Inflammatory macrophage treated with lipopolysaccharide for 4 hours (primary cell): ENCODE data around the gene ST6GALNAC2.
"Not testable (repeated sequence)": the region's sequence is repeated elsewhere in the genome, so short reads cannot be mapped to it uniquely, and the experiment has no call there.

Experiments
- DNase-seq: peaks from one replicate; pipeline ENCODE4 v3.0.0-alpha.2; 2020

The ST6GALNAC2 gene

DNA sequence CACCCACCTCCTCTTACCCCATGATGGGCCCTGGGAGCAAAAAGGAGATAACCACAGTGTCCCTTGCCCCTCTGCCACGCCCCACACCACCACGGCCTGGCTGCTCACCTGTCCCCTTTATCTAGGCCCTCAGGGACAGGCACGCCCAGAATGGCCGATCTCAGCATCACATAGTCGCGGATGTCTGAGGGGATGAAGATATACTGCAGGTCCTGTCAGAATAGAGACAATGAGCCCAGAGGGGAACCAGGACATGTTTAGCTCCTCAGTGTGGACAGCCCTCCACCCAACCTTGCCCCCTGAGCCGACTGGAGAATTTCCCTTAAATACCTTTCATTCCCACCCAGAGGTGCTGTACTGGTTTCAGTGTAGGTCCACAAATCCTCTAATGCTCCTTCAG, 15.2 kb downstream of the ST6GALNAC2 start:
- DNase-seq, result no peak

DNA sequence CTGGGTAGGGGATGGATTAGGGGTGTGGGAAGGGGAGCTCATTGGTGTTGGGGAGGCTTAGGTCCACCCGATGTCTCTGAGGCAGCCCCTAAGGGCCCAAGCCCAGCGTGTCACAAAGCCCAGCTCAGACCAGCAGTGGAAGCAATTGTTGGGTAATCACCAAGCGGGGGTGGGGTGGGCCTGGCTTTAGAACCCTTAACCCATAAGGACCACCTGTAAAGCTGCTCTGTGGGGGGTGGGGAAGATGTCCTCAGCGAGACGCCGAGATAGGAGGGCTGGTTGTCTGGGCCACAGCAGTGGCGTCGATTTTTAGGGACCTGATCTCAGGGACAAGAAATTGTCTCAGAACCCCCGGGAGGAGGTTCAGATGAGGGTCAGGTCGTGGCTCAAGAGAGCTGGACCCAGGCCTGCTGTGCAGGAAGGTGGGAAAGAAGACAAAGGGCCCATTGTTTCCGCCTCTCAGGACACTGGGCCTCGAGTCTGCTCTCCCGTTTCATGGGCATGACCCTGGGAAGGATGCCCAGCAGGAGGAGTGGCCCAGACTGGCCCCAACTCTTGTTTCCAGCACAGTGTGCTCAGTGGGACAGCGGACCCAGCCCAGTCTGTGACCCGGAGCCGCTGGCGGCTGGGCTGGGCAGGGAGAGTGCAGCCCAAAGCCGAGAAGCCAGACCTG, 15.9 kb downstream of the ST6GALNAC2 start:
- no peak for DNase-seq

DNA sequence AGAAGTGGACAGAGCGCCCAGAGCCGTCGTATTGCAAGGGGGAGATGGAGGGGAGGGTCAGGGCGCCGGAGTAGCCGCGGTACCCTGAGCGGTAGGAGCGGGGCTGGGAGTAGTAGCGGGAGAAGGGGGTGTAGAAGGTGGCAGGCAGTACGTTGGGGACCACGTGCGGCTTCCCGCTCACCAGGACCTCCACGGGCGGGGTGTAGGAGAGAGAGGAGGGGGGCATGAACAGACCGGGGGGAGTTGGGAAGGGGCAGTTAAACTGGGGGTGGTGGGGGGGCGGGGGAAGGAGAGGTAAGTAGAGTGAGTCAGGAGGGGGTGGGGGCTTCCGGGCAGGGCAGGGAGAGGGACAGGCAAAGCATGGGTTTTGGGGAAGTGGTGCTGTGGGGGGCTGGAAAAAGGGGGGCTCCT, 16.8 kb downstream of the ST6GALNAC2 start:
- no peak for DNase-seq

DNA sequence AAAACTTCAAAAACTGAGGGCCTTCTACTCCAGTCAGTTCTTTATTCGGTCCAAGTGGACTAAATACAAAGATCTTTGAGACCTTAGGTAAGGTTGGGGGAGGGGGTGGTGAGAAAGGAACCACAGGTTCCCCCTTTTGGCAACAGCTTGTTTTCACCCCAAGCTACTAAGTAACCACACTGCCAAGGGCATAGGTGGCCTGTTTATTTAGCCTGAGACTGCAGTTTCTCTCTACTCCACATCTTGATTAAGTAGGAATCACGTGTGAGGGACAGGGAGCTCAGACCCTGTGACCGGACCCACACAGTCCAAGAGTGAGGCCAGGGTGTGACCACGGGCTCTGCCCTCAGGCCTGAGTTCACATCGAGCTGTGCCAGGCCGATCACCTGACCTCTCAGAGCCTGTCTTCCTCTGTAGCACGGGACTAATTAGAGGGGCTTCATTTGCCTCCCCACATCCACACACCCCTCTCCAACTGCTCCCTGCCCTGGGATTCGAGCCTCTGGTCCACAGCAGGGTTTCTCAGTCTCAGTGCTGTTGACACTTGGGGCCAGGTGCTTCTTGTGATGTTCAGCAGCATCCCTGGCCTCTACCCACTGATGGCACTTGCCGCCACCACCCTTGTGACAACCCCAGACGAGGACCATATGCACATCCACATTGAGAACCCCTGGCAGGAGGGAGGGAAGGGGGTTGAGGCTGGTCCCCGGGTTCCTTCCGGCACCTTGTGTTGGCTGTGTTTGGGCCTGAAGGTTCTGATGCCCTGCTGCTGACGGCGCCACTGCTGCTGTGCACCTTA, 17.8 kb downstream of the ST6GALNAC2 start:
- DNase-seq, result peak; percentile 23

DNA sequence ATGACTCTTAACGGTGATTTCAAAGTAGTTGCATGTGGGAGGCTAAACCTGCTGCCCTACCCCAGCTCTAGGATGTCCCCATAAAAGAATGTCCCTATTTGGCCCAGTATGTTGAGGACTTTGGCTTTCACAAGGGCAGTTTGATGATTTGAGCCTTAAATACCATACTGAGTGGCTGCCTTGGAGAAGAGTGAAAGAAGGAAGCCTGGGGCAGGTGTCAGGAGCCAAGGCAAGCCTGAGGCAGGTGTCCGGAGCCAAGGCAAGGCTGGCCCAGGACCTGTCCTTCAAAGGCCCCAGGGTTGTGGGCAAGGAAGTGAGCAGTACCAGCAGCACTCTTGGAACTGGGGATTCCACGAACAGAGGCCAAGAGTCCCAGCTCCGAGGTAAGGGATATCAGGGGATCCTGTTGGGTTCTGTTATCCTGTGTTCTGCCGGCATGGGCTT, 18.6 kb downstream of the ST6GALNAC2 start:
- no peak for DNase-seq

DNA sequence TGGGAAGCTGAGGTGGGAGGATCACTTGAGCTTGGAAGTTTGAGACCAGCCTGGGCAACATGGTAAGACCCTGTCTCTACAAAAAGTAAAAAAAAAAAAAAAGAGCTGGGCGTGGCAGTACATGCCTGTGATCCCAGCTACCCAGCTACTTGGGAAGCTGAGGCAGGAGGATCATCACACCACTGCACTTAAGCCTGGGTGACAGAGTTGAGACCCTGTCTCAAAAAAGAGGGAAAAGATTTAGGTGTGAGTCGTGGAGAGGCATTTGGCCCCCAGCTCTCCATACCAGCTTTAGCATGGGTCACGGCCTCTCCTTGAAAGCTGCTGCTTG, 19.1 kb downstream of the ST6GALNAC2 start:
- no peak for DNase-seq

DNA sequence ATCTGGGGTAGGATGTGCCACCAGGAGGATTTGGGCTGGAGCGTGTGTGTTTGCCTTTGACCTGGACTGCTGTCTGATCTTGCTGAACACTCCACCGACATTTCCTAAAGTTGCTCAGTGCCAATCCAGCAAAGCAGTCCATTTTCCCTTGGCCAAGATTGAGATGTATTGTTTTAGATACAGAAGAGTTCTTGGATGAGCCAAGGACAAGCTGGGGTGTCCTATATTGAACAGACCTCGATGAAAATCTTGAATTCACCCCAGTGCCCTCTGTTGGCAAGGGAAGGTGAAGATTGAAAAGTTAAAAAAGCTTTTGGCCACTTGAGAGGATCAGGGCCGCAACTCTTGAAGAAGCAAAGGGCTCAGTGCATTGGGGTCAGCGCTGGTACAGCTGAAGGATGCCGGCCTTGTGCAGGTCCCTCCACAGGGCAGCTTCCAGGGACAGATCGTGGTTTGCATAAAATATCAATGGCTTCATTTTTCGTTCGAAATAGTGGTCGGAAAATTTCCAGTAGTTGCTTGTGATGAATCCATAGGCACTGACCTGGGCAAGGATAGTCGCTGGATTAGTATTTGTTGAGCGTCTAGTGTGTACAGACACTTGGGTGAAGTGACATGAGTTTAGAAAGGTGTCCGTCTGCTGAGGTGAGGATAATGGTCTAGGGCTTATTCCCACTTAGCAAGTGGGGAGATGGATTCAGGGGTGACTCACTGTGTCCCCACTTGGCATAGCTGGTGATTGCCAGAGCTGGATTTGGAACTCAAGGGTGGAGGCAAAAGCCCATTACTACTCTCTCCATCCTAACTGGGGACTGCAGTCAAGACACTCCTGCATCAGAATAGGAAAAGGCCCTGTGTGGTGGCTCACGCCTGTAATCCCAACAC, 19.7 kb downstream of the ST6GALNAC2 start:
- DNase-seq, result no peak

DNA sequence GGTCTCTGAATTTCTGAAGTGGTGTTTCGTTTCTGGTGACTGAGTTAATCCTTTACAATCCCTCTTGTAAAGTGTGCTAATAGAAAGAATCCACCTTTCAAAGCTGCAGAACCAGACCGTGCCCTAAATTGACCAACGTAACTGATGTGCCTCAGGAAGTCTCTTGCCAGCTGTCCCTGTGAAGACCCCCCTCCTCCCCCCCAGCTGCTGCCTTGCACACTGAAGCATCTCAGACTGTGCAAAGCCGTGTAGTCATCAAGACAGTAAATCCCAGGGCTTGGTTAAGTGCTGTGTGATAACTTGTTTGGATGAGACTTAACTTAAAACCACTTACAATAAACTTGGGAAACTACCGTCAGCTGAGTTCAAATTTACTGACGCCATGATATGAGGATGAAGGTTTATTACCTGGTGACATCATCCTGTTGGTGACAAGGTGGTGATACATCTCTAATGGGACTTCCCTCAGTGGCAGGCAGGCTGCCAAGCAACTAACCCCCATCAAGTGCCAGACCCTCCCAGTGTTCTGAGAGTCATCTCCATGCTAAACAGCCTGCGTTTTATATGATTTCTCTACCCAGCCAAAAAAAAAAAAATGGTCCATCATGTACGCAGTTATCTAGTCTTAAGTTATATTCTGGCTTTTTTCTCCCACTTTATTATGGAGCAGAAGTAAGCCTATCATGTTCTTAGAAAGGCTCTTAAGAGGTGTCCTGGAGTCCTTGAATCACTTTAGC, 20.5 kb downstream of the ST6GALNAC2 start:
- peak; percentile 46 for DNase-seq

DNA sequence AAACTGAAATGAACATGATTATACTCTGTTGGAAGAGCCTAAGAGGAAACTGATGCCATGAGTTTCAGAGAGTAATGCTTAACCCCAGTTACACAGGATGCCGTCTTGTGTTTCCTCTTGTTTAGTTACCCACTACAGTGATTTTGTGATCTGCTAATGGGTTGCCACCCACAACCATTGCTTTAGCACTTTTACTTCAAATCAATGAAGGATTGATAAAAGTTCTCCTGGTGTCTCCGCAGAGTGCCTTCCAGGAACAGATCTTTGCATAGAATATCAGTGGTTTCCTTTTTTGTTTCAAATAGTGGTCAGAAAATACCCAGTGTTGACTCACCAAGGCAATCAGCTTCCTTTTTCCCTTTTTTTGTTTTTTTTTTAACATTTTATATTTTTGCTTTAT, 22.3 kb downstream of the ST6GALNAC2 start:
- DNase-seq, result peak; percentile 15

DNA sequence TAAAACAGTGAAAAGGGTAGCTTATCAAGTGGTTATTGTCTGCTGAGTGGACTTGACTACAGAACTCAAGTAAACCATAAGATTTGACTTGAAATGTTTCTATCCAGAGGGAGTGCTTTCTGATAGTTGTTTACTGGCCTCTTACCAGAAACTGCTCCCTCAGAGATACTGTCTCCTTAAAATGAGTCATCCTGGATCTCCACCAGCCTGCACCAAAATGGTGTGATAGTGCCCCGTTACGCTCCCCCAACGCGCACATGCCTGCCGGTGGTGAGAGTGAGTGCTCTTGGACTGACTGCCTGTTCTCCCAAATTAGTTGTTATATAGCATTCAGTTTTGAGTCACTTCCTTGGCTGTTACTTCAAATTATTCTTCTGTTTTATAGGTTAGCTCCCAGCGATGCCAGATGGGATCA, 22.9 kb downstream of the ST6GALNAC2 start:
- no peak for DNase-seq

DNA sequence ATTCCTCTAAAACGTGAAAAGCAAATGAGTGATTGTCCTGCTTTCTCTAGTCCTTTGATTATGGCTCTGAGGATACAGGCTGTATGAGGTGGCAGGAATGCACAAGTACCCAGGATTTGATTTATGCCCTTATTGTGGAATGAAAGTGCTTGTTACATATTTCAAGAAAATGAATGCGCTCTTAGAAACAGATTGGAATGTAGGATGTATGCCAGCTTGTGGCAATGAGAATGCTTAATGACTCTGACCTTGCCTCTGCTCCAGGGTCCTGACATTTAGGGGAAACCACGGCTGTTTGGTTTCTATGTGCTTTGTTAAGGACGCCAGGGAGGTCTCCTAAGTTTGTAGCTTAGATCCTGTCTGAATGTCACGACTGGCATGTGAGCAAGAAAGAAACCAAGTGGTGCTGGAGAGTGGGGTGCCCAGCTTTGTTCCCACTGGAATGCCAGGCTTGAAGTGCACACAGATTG, 23.8 kb downstream of the ST6GALNAC2 start:
- no peak for DNase-seq

DNA sequence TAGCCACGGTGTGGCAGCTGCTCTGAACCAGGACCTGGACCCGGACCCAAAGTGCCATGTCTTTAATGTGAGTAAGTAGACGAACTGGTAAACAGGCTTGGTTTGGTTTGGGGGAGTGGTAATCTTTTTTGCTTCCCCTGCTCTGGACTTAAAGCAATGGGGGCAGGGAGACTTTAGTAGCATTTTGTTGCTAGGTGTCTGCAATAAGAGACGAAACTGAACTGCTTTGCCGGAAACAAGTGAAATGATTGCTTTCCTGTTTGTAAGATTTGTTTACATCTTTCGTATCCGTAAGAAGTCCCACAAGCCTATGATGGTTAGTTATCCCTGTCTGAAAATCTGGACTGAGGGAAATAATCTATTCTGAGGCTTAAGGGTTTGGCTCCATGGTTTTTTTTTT, 24.3 kb downstream of the ST6GALNAC2 start:
- no peak for DNase-seq

DNA sequence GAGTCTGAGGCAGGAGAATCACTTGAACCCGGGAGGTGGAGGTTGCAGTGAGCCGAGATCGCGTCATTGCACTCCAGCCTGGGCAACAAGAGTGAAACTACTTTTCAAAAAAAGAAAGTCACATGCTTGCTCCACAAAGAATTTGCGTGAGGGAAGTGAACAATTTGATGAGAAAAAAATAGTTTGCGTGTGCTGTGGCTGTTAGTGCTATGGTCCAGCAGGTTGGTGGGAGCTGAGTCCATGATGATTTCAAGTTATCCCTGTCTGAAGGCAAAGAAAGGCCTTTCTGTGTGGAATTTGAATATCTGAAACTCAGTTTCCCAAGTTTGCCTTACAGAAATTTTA, 24.8 kb downstream of the ST6GALNAC2 start:
- peak; percentile 40 for DNase-seq

DNA sequence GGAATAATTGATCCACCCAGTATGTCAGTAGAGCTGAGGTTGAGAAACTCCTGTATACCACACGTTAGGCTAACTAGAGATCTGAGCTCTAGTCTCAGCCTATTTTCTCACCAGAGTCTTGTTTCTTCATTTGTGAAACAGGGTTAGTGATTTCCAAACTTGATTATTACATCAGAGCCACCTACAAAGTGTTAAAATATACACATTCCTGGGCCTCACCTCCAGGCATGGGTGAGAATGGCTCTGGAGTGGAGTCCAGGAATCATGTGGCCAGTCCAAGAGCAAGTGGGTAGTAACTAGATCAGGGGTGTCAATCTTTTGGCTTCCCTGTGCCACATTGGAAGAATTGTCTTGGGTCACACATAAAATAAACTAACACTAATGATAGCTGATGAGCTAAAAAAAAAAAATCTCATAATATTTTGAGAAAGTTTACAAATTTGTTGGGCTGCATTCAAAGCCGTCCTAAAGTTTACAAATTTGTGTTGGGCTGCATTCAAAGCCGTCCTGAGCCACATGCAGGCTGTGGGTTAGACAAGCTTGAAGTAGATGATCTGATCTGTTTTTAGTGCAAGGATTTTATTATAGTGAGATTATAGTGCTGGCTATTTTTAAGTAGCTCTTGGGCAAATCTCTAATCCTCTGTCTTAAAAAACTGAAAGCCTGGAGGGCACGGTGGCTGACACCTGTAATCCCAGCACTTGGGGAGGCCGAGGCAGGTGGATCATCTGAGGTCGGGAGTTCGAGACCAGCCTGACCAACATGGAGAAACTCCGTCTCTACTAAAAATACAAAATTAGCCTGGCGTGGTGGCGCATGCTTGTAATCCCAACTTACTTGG, 25.4 kb downstream of the ST6GALNAC2 start:
- peak; percentile 52 for DNase-seq

DNA sequence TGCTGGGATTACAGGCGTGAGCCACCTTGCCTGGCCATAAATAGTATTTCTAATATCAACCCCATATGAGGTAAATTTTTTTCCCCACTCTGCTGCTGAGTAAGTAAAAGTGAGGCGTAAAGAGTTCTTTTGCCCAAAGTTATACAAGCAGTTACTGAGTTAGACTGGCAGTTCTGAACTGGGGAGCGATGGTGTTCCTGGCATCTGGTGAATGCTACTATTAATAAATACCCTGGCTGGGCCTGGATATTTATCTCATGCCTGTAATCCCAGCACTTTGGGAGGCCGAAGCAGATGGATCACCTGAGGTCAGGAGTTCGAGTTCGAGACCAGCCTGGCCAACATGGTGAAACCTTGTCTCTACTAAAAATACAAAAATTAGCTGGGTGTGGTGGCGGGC, 26.2 kb downstream of the ST6GALNAC2 start:
- not testable (repeated sequence) for DNase-seq

DNA sequence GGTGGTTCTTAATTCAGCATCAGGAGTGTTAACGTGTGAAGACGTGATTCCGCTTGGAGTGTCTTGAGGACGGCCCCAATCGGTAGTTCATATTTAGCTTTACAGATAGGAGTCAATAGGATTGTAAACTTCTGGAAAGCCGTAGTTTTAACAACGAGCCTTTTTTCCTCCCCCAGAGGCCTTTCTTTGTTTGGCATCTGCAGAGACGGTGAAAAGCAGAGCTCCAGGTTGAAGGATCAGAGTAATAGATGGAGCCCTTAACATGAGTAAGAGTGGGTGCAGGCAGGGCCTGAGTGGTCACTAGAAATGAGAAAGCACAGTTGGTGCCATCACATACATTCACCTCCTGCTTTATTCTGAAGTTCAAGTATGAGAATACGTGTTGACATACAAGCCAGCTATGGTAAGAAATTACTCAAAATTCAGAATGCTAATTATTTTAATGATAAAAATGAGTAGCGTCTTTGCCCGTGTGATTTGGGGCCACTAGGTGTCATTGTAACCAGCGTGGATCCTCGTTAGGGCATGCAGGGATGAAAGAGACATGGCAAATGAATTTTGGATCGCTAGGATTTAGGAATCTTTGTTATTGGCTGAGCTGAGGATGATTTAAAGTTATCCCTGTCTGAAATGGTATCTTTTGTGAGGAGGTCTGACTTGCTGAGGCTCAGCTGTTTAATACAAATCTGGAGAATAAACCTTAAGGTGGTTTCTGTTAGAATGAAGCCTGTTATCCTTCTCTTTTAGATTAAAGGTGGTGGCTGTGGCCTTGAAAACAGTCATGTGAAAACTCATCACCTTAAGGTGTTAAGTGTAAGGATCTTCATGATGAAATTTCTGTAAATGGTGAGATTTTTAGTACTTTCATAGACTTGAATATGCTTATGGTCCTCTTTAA, 27.2 kb downstream of the ST6GALNAC2 start:
- peak; percentile 22 for DNase-seq

DNA sequence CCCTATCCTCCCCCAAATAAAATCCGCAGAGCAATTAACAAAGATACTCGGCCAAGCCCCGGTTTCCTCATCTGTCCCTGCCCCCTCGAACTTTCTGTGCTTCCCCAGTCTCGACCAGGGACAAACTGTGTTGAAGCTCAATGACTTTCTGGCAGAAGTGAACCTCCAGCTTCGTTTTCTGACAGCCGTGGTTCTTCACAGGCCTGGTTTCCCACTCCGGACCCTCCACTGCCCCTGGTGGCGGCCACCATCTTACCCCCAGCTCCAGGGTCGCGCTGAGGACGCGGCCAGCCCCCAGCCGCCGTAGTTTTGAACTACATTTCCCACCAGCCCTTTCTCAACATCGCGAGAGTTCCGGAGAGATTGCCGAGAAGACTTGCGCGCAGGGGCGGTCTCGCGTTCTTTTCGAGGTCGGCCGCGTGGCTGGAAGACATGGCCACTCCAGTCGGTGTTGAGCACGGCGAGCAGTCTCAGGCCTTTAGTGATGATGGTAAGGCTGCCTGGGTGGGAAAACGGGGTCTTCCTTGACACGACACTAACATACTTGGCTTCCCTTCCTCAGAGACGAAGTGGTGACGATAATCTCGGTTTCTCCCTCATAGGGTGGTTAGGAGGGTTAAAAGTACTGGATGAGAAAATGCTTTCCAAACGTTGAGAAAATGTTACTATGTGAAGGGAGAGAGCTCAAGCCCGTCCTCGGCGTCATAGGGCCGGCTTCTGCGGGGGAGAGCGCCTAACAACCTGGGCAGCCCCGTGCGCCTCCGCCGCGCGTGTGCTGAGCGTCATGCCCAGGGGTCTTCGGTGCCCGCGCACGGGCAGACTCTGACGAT, 28.1 kb downstream of the ST6GALNAC2 start:
- peak; percentile 96 for DNase-seq

DNA sequence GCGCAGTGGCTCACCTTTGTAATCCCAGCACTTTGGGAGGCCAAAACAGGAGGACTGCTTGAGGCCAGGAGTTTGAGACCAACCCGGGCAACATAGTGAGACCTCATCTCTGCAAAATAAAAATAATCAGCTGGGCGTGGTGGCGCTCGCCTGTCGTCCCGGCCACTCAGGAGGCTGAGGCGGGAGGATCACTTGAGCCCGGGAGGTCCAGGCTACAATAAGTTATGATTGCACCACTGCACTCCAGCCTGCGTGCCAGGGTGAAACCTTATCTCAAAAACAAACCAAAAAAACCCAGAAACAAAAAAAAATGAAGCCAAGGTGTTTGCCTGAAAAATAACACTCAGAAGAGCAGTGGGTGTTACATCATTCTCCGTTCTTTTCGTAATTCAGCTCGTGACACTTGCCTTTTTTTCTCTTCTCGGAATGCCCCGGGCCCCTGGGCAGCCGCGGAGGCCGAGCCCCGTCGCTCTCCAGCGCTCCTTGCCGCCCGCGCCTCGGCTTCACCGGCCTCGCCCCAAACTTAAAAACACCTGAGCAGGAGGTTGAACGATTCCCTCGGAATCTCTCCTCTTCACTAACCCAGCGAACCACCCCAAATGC, 28.8 kb downstream of the ST6GALNAC2 start:
- peak; percentile 89 for DNase-seq

DNA sequence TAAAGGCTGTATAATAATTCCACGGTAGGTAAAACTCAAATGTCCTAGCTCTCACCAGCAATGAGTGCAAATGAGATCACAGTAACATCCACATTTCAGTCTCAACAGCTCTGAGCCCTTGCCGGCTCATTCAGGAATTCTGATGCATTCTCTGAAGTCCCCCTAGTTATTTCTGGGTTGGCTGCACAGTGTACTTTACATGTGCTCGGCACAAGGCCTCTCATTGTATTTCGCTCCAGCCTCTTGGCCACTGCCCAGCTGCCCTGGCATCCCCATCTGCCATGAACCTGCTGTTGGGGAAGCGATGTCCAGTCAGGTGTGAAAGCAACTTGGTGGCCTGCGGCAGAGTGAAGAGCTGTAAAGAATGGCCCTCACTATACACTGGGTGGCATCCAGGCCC, 31.5 kb downstream of the ST6GALNAC2 start:
- DNase-seq, result no peak
